ENCODE measurements around the gene SPP1. TPM values are rescaled to one million over a fixed set of nuclear protein-coding genes. Genes with fewer than 3 reads are reported as not detected.

SPP1 gene
- total RNA-seq, 1 experiment from 2014 or later = not detected

DNA sequence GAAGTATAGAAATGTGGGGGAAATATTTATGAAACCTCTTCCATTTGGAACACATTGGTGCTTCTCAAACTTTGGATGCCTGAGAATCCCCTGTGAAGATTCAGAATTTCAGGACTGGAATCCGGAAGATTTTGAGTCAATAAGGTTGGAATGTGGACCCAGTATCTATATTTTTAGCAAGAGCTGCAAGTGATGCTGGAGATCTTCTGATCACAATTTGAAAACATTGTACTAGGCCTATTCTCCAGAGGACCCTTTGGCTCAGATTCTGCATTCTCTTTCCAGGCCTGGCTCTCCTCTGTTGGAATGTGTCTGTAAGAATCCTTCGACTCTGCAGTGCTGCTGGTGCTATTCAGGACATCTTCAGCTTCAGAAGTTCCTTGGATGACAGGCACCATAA lies 29.6 kb downstream of the SPP1 start:
- BruUV-seq (replicated peaks) = no TSS peak
- Histone ChIP-seq H3F3A (ENCODE audit: low read length, unreplicated experiment) (no peaks in the 10 kb centered on the region), H4K20me1 (ENCODE audit: low read length) (no peaks in the 10 kb centered on the region), H3K9me3 (ENCODE audit: low read length) (no peaks in the 10 kb centered on the region), H3K9ac (ENCODE audit: low read length) (no peak overlapping the region), H3K79me2 (ENCODE audit: low read length) (peaks cover 22% of the 10 kb centered on the region), H3K9me2 (replicated peaks; ENCODE audit: low read length) (no peaks in the 10 kb centered on the region), H3K4me1 (ENCODE audit: insufficient read depth, low read length) (0 out of 2 replicates have a peak, but pooled peaks cover 7% of the 10 kb centered on the region), H3K4me2 (ENCODE audit: low read length) (no peak overlapping the region), H3K36me3 (ENCODE audit: low read depth, low read length) (no peaks in the 10 kb centered on the region), H3K27me3 (ENCODE audit: low read length) (no peaks in the 10 kb centered on the region), H2AFZ (ENCODE audit: low read length) (no peak overlapping the region), H3K27ac (ENCODE audit: low read length) (no peak overlapping the region), H3K4me3 (ENCODE audit: low read length) (no peak overlapping the region)
- TF ChIP-seq EZH2phosphoT487 (IDR thresholded peaks at IDR 0.05; ENCODE audit: borderline replicate concordance, low read length) (no peak), EZH2 (IDR thresholded peaks at IDR 0.05; ENCODE audit: low read length, unreplicated experiment) (no peak)
- TF ChIP-seq, protein P1, sequence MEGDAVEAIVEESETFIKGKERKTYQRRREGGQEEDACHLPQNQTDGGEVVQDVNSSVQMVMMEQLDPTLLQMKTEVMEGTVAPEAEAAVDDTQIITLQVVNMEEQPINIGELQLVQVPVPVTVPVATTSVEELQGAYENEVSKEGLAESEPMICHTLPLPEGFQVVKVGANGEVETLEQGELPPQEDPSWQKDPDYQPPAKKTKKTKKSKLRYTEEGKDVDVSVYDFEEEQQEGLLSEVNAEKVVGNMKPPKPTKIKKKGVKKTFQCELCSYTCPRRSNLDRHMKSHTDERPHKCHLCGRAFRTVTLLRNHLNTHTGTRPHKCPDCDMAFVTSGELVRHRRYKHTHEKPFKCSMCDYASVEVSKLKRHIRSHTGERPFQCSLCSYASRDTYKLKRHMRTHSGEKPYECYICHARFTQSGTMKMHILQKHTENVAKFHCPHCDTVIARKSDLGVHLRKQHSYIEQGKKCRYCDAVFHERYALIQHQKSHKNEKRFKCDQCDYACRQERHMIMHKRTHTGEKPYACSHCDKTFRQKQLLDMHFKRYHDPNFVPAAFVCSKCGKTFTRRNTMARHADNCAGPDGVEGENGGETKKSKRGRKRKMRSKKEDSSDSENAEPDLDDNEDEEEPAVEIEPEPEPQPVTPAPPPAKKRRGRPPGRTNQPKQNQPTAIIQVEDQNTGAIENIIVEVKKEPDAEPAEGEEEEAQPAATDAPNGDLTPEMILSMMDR (conservative IDR thresholded peaks at IDR 0.05; ENCODE audit: low read depth, low read length) = no peak
- ChIA-PET CTCF (no interaction called here), POLR2A (ENCODE audit: unreplicated experiment) (no interaction called here)
- DNase-seq = no peak
- ATAC-seq = no peak
- intact Hi-C loops (cut with micrococcal nuclease) = no loop called here

DNA sequence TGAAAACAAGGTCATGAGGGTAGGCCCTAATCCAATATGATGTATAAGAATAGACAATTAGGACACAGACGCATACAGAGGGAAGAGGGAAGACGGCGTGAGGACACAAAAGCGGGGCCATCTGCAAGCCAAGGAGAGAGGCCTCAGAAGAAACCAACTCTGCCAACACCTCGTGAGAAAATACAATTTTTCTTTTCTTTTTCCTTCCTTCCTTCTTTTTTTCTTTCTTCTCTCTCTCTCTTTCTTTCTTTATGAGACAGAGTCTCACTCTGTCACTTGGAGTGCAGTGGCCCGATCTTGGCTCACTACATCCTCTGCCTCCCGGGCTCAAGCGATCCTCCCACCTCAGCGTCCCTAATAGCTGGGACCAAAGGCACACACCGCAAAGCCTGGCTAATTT lies 30.4 kb downstream of the SPP1 start:
- POLR2A ChIA-PET (ENCODE audit: unreplicated experiment) = no interaction called here
- Histone ChIP-seq H3K27me3 (ENCODE audit: low read length) (no peaks in the 10 kb centered on the region), H3K9ac (ENCODE audit: low read length) (no peak overlapping the region), H4K20me1 (ENCODE audit: low read length) (no peaks in the 10 kb centered on the region), H3K79me2 (ENCODE audit: low read length) (peaks cover 30% of the 10 kb centered on the region), H3K4me1 (ENCODE audit: insufficient read depth, low read length) (peaks cover 15% of the 10 kb centered on the region), H3F3A (ENCODE audit: low read length, unreplicated experiment) (no peaks in the 10 kb centered on the region), H2AFZ (ENCODE audit: low read length) (no peak overlapping the region), H3K36me3 (ENCODE audit: low read depth, low read length) (no peaks in the 10 kb centered on the region), H3K9me3 (ENCODE audit: low read length) (no peaks in the 10 kb centered on the region), H3K9me2 (replicated peaks; ENCODE audit: low read length) (no peaks in the 10 kb centered on the region), H3K4me3 (ENCODE audit: low read length) (no peak overlapping the region), H3K4me2 (ENCODE audit: low read length) (no peak overlapping the region), H3K27ac (ENCODE audit: low read length) (no peak overlapping the region)
- DNase-seq (no peak), ATAC-seq (no peak)
- BruUV-seq (replicated peaks) = no TSS peak
- intact Hi-C loops (cut with micrococcal nuclease) = no loop called here
- CTCF ChIA-PET = no interaction called here
- TF ChIP-seq EZH2phosphoT487 (IDR thresholded peaks at IDR 0.05; ENCODE audit: borderline replicate concordance, low read length) (no peak), EZH2 (IDR thresholded peaks at IDR 0.05; ENCODE audit: low read length, unreplicated experiment) (no peak)
- TF ChIP-seq, protein P1 (conservative IDR thresholded peaks at IDR 0.05; ENCODE audit: low read depth, low read length) = no peak

DNA sequence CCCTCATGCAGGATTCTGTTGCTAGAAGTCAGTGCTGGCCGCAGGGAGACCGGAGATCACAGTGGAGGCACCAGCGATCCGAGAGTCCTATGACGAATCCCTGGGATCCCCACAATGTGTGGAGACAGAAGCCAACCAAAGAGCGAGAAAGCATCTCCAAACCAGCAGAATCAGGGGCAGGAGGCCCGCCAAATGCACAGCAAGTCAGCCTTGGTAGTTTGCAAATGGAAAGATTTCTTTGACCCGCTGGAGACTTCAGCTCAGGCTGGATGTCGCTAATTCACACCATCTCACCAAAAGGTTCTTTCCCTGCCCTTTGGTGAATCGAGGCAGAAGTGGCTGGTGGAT lies 31.4 kb downstream of the SPP1 start:
- Histone ChIP-seq H3F3A (ENCODE audit: low read length, unreplicated experiment) (no peaks in the 10 kb centered on the region), H3K9ac (ENCODE audit: low read length) (no peak overlapping the region), H3K9me2 (replicated peaks; ENCODE audit: low read length) (no peaks in the 10 kb centered on the region), H3K79me2 (ENCODE audit: low read length) (peaks cover 40% of the 10 kb centered on the region), H3K9me3 (ENCODE audit: low read length) (no peaks in the 10 kb centered on the region), H3K27me3 (ENCODE audit: low read length) (no peaks in the 10 kb centered on the region), H3K36me3 (ENCODE audit: low read depth, low read length) (no peaks in the 10 kb centered on the region), H2AFZ (ENCODE audit: low read length) (peak overlapping the region; percentile 73; the same call in 1 of the 2 replicates), H3K4me1 (ENCODE audit: insufficient read depth, low read length) (peaks cover 16% of the 10 kb centered on the region), H3K27ac (ENCODE audit: low read length) (no peak overlapping the region), H3K4me3 (ENCODE audit: low read length) (peak overlapping the region; percentile 92), H3K4me2 (ENCODE audit: low read length) (peak overlapping the region; percentile 71), H4K20me1 (ENCODE audit: low read length) (no peaks in the 10 kb centered on the region)
- no peak for DNase-seq
- BruUV-seq (replicated peaks) = no TSS peak
- no peak for TF ChIP-seq EZH2phosphoT487 (IDR thresholded peaks at IDR 0.05; ENCODE audit: borderline replicate concordance, low read length)
- TF ChIP-seq EZH2 (IDR thresholded peaks at IDR 0.05; ENCODE audit: low read length, unreplicated experiment) = no peak
- TF ChIP-seq, protein P1 (conservative IDR thresholded peaks at IDR 0.05; ENCODE audit: low read depth, low read length) = no peak
- ATAC-seq = no peak
- POLR2A ChIA-PET (ENCODE audit: unreplicated experiment) = no interaction called here
- CTCF ChIA-PET = no interaction called here
- intact Hi-C loops (cut with micrococcal nuclease) = no loop called here
